ENCODE data around the gene CCZ1. TPM values are rescaled to one million over a fixed set of nuclear protein-coding genes. Genes with fewer than 3 reads are reported as not detected.
A peak's percentile ranks its signal among the peaks of the same experiment; 100 is the strongest.
"Not testable (repeated sequence)": the region's sequence is repeated elsewhere in the genome, so short reads cannot be mapped to it uniquely, and the experiment has no call there.

CCZ1 gene
- total and polyA plus RNA-seq, 10 of the 15 experiments (the other 5 are each of a cell fraction or from before 2014, with no cell fraction given): 26.6 to 109 (median 66.3) TPM

DNA sequence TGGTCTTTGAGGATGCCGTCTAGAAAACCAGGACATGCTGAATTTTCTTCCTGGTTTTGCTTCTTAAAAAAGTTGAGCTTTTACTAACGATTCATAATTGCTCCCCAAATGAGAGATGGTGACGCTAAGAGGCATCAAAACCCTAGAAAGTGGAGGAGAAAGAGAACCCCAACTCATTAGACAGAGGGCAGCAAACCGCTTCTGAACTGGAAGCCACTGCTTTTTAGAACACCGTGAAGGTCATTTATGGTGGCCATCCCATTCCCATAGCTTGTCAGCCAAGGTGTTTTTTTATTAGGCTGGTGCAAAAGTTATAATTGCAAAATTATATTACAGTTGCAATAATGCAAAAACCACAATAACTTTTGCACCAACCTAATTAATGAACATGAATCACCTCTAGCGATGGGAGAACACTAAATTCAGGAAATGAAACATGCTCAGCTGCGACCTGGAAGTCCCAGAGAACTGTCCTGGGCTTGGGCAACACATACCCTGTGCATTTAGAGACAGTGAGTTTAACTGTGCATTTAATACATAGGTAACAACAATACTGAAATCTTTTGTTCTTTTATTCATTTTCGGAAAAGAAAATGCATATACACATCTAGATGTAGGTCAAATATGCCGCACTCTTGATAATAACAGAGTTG lies 33.1 kb upstream of the CCZ1 start:
- H2AFZ ChIP-seq (ENCODE audit: control insufficient read depth, low read depth, low read length); H3K9ac ChIP-seq (ENCODE audit: control insufficient read depth, insufficient read depth, low read length); H3K36me3 ChIP-seq (ENCODE audit: control insufficient read depth in 2 of 2, insufficient read depth in 2 of 2, low read length in 1 of 2); BruUV-seq (replicated peaks); H3K79me2 ChIP-seq (ENCODE audit: control insufficient read depth, insufficient read depth, low read length); RAD21 ChIA-PET (ENCODE audit: unreplicated experiment); H3K9me3 ChIP-seq (replicated peaks; ENCODE audit: control insufficient read depth, insufficient read depth, low read length); H3K4me2 ChIP-seq (ENCODE audit: control insufficient read depth, insufficient read depth); POLR2A ChIA-PET; H3K27ac ChIP-seq (ENCODE audit: control insufficient read depth, insufficient read depth); in situ Hi-C loops (cut with MboI); intact Hi-C loops (cut with micrococcal nuclease; ENCODE audit: unreplicated experiment); H3K4me1 ChIP-seq (ENCODE audit: control insufficient read depth, insufficient read depth, low read length); SMC1A ChIA-PET (ENCODE audit: uncharacterized antibody, unreplicated experiment); H3K27me3 ChIP-seq (replicated peaks in 1 of 2; ENCODE audit: control insufficient read depth in 2 of 2, insufficient read depth in 2 of 2, low read length in 1 of 2); H4K20me1 ChIP-seq (ENCODE audit: control insufficient read depth, insufficient read depth); H3K4me3 ChIP-seq; DNase-seq (ENCODE audit: low read depth, low spot score); FAIRE-seq: not testable (repeated sequence)
- 37% methylated on average over 9 of the region's 9 CpGs for WGBS (ENCODE audit: insufficient coverage, insufficient replicate concordance, low lambda C conversion rate, missing lambda C conversion rate)
- peak; percentile 58; the same call in 1 of the 2 replicates for TF ChIP-seq MTA2 (IDR thresholded peaks at IDR 0.05; ENCODE audit: low read depth)
- CTCF ChIA-PET: interaction anchor here (0.6 to 0.7 kb wide), 2 partner anchors 9 to 650 kb away, joined by 4 to 5 read pairs; no protein-coding TSS in a partner anchor
- peak; percentile 62 for ATAC-seq

DNA sequence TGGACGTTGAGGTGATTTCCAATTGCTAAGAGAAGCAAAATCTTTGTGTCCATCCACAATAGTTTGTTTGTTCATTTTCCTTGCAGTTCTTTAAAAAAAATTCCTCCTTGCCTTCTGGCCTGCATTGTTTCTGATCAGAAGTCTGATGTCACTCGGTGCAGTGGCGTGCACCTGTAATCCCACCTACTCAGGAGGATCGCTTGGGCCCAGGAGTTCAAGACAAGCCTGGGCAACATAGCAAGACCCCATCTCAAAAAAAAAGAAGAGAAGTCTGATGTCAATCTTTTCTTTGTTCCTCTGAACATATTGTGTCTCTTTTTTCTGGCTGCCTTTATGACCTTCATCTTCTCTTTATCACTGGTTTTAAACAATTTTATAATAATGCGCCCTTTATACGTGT lies 31.5 kb upstream of the CCZ1 start:
- ChIA-PET CTCF (interaction anchor here (1.3 to 2.2 kb wide), 2 partner anchors 10 to 649 kb away, joined by 4 to 8 read pairs; no protein-coding TSS in a partner anchor), POLR2A (no interaction called here), SMC1A (ENCODE audit: uncharacterized antibody, unreplicated experiment) (no interaction called here), RAD21 (ENCODE audit: unreplicated experiment) (no interaction called here)
- no peak overlapping the region for H3K27ac ChIP-seq (ENCODE audit: control insufficient read depth, insufficient read depth)
- H3K9me3 ChIP-seq (replicated peaks; ENCODE audit: control insufficient read depth, insufficient read depth, low read length): no peaks in the 10 kb centered on the region
- no peak overlapping the region for H2AFZ ChIP-seq (ENCODE audit: control insufficient read depth, low read depth, low read length)
- no peaks in the 10 kb centered on the region for H3K79me2 ChIP-seq (ENCODE audit: control insufficient read depth, insufficient read depth, low read length)
- no peak overlapping the region for H3K9ac ChIP-seq (ENCODE audit: control insufficient read depth, insufficient read depth, low read length)
- no peaks in the 10 kb centered on the region for H3K4me1 ChIP-seq (ENCODE audit: control insufficient read depth, insufficient read depth, low read length)
- FAIRE-seq: no peak
- WGBS (ENCODE audit: insufficient coverage, insufficient replicate concordance, low lambda C conversion rate, missing lambda C conversion rate): 66% methylated on average over 6 of the region's 6 CpGs
- no peak overlapping the region for H3K4me3 ChIP-seq
- no TSS peak for BruUV-seq (replicated peaks)
- DNase-seq (ENCODE audit: low read depth, low spot score): no peak
- no peaks in the 10 kb centered on the region for H3K27me3 ChIP-seq (replicated peaks in 1 of 2; ENCODE audit: control insufficient read depth in 2 of 2, insufficient read depth in 2 of 2, low read length in 1 of 2)
- in situ Hi-C loops (cut with MboI) (no loop called here), intact Hi-C loops (cut with micrococcal nuclease; ENCODE audit: unreplicated experiment) (no loop called here)
- ATAC-seq: no peak
- no peaks in the 10 kb centered on the region for H3K36me3 ChIP-seq (ENCODE audit: control insufficient read depth in 2 of 2, insufficient read depth in 2 of 2, low read length in 1 of 2)
- no peak overlapping the region for H3K4me2 ChIP-seq (ENCODE audit: control insufficient read depth, insufficient read depth)
- no peaks in the 10 kb centered on the region for H4K20me1 ChIP-seq (ENCODE audit: control insufficient read depth, insufficient read depth)
- TF ChIP-seq TCF3 (IDR thresholded peaks at IDR 0.05; ENCODE audit: borderline replicate concordance, insufficient read depth, low read depth, low read length): no peak
- no peak for TF ChIP-seq EZH2 (IDR thresholded peaks at IDR 0.05; ENCODE audit: borderline replicate concordance, control insufficient read depth, low read depth, low read length)
- no peak for TF ChIP-seq NRF1 (conservative IDR thresholded peaks at IDR 0.05; ENCODE audit: low read depth, low read length)
- no peak for TF ChIP-seq STAT3 (IDR thresholded peaks at IDR 0.05; ENCODE audit: low read depth, low read length)
- TF ChIP-seq CHD2 (IDR thresholded peaks at IDR 0.05; ENCODE audit: borderline replicate concordance, low read depth, low read length): no peak
- TF ChIP-seq, protein P1, sequence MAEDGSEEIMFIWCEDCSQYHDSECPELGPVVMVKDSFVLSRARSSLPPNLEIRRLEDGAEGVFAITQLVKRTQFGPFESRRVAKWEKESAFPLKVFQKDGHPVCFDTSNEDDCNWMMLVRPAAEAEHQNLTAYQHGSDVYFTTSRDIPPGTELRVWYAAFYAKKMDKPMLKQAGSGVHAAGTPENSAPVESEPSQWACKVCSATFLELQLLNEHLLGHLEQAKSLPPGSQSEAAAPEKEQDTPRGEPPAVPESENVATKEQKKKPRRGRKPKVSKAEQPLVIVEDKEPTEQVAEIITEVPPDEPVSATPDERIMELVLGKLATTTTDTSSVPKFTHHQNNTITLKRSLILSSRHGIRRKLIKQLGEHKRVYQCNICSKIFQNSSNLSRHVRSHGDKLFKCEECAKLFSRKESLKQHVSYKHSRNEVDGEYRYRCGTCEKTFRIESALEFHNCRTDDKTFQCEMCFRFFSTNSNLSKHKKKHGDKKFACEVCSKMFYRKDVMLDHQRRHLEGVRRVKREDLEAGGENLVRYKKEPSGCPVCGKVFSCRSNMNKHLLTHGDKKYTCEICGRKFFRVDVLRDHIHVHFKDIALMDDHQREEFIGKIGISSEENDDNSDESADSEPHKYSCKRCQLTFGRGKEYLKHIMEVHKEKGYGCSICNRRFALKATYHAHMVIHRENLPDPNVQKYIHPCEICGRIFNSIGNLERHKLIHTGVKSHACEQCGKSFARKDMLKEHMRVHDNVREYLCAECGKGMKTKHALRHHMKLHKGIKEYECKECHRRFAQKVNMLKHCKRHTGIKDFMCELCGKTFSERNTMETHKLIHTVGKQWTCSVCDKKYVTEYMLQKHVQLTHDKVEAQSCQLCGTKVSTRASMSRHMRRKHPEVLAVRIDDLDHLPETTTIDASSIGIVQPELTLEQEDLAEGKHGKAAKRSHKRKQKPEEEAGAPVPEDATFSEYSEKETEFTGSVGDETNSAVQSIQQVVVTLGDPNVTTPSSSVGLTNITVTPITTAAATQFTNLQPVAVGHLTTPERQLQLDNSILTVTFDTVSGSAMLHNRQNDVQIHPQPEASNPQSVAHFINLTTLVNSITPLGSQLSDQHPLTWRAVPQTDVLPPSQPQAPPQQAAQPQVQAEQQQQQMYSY (CRISPR knock-in tag; IDR thresholded peaks at IDR 0.05): no peak
- no peak for TF ChIP-seq NFYB (IDR thresholded peaks at IDR 0.05; ENCODE audit: insufficient read depth, low read depth, low read length)
- no peak for TF ChIP-seq MEF2B (IDR thresholded peaks at IDR 0.05; ENCODE audit: partially characterized antibody, poor library complexity, severe bottlenecking)
- TF ChIP-seq, protein P2, sequence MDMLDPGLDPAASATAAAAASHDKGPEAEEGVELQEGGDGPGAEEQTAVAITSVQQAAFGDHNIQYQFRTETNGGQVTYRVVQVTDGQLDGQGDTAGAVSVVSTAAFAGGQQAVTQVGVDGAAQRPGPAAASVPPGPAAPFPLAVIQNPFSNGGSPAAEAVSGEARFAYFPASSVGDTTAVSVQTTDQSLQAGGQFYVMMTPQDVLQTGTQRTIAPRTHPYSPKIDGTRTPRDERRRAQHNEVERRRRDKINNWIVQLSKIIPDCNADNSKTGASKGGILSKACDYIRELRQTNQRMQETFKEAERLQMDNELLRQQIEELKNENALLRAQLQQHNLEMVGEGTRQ (IDR thresholded peaks at IDR 0.05; ENCODE audit: borderline replicate concordance, low read depth, low read length): no peak
- TF ChIP-seq DPF2 (IDR thresholded peaks at IDR 0.05): no peak

Measured in GM12878 (cell line).